Frontal cortex (tissue), 4 donors: ENCODE data around the gene CDC20. TPM values are rescaled to one million over a fixed set of nuclear protein-coding genes. Genes with fewer than 3 reads are reported as not detected.

Experiments
- DNase-seq, 2 donors: peaks; one replicate each; pipeline ENCODE4 v3.0.0; 2012; ENCODE audit warnings: low spot score in 2 of 2
- FAIRE-seq: peaks from 2 replicates; lab custom pipeline; 2012; peaks lifted over from hg19 to GRCh38; lab: Jason Lieb, UNC
- total RNA-seq: library from RNA; depleted of rRNA; stranded (reverse); fragments of >200 nt; gene quantifications from one replicate; pipeline ENCODE4 v1.2.3, GENCODE V29; 2014
- donor health status: control.
- donor health status: control.
- donor health status: control.

Gene CDC20
- total RNA-seq, 1 donor from 2014 or later, result 4.9 TPM

DNA sequence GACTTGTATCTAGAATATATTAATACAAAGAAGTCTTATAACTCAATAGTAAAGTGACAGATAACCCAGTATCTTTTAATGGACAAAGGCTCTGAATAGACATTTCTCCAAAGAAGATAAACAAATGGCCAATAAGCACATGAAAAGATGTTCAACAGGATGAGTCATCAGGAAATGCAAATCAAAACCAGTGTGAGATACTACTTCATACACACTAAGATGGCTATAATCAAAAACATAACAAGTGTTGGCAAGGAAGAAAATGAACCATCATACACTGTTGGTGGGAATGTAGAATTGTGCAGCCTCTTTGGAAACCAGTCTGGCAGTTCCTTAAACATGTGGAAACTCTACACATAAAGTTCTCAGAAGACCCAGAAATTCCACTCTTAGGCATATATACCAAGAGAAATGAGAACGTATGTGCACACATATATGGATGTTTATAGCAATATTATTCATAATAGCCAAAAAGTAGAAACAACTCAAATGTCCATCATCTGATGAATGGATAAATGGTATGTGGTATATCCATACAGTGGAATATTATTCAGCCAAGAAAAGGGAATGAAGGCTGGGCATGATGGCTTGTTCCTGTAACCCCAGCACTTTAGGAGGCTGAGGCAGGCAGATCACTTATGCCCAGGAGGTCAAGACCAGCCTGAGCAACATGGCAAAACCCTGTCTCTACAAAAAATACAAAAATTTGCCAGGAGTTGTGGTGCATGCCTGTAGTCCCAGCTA lies 31.1 kb upstream of the CDC20 start:
- DNase-seq, result no peak
- no peak for FAIRE-seq

GRCh38 chr1:43329995-43330751 lies 28.6 kb upstream of the CDC20 start:
- FAIRE-seq, result no peak
- no peak for DNase-seq

DNA sequence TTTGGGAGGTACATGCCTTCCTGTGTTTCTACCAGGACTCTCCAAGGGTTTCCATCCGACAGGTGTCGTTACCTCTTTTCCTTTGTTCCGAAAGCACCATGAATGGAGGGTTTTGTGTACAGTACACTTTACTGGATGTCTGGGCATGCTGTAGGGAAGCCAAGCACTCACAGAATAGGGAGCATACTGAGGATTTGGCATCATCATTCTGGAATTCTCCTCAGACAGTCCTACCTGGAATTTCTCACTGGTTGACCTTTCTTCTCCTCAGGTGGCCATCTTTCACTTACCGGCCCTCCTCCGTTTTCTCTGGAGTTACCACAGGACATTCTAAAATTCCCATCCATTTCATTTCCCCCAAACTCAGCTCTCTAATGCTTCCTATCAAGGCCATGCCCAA lies 27.1 kb upstream of the CDC20 start:
- DNase-seq, result no peak
- no peak for FAIRE-seq

DNA sequence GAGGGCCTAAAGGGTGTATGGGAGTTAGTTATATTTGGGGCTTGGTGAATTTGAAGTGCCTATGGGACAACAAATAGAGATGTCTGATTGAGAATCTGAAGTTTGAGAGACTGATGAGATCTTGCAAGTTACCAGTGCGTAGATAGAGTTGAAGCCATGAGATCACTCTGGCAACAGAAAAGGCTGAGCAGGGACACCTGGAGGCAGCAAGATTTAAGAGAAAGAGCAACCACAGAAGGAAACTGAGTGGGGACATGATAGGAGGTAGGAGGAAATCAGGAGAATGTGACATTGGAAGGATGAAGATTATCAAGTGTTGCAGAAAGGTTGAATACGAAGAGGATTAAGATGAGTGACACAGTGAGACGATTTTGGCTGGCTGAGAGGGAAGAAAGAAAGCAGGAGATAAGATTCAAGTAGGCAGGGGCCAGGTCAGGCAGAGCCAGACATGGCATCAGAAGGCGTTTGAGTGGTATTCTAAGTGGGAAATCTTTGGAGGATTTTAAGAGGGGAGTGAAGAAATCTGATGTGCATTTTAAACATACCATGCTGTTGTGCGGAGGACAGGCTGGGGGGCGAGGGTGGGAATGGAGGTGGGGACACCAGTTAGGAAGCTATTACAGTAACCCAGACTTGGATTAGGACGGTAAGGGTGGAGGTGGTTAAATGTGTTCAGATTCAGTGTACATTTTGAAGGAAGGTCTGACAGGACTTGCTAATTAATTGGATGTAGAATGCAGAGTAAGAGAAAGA lies 24.2 kb upstream of the CDC20 start:
- FAIRE-seq (no peak), DNase-seq (no peak)

GRCh38 chr1:43337588-43337987 lies 21.2 kb upstream of the CDC20 start, which contains the start of gene MPL:
Gene MPL (plus strand): TSS chr1:43337818. CDS start chr1:43337849, 31 bp downstream.
- FAIRE-seq (no peak), DNase-seq (no peak)

- DNase-seq (no peak), FAIRE-seq (no peak)
Measured at GRCh38 chr1:43338001-43338400, 20.8 kb upstream of the CDC20 start.

DNA sequence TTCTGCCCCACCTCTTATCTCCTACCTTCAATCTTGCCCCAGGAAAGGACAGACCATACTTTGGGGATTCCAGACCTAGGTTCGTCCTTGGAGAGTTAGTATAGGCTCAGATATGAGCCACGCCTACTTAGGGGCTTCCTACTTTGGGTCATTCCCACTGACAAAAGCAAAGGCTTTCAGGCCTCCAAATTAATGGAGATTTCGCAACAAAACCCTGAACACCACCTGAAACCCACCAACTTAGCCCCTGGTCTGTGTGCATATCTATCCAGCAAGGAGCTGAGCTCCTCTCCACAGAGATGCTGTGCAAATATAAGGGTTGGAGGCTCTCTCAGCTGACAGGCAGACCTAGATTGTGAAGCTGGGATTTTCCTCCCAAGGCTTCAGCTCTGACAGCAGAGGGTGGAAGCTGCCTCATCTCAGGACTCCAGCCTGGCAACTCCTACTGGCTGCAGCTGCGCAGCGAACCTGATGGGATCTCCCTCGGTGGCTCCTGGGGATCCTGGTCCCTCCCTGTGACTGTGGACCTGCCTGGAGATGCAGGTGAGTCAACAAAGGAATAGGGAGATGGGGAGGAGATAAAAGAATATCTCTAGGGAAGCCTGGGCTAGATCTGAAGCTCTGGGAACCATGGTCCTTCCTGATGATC lies 19.1 kb upstream of the CDC20 start:
- no peak for FAIRE-seq

DNA sequence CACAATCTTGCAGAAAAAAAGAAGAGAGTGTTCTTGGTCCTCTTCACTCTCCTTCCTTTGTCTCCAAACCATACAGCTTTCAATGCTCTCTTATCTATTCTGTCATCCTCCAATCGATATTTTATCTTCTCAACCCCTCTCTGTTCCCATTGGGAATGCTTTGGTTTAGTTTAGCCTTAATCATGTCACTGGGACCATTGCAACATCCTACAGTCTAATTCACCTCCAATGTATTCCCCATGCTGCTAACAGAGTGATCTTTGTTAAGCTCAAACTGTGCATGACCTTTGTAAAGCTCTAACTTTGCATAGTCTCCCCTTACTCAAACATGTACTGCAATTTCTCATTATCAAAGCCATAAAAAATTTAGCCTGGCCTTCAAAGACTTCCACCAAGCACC lies 18.2 kb upstream of the CDC20 start:
- FAIRE-seq (no peak), DNase-seq (no peak)

More for the DNA sequence above, 19.1 kb upstream of the CDC20 start:
- no peak for DNase-seq

DNA sequence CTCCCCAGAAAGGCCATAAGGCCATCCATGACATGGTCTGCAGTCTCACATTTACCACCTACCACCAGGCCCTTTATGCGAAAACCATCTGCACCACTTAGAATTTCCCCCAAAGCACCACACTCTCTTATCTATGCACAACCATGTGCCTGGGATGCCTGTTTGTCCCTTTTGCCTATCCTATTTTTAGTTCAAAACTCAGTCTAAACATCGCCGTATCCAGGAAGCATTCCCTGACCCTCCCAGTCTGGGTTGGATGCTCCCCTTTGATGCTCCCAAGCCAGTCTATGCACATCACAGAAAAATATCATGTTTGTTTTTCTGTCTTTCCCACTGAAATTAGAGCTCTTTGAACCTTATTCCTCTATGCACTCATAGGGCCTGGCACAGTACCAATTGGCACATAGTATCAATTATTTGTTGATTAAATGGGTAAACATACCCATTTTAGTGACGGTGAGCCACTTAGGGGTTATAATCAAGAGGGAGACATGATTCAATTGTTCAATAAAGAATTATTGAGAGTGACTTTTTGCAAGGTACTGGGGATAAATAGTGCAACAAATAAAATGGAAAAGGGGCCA lies 14.4 kb upstream of the CDC20 start:
- no peak for FAIRE-seq
- no peak for DNase-seq

DNA sequence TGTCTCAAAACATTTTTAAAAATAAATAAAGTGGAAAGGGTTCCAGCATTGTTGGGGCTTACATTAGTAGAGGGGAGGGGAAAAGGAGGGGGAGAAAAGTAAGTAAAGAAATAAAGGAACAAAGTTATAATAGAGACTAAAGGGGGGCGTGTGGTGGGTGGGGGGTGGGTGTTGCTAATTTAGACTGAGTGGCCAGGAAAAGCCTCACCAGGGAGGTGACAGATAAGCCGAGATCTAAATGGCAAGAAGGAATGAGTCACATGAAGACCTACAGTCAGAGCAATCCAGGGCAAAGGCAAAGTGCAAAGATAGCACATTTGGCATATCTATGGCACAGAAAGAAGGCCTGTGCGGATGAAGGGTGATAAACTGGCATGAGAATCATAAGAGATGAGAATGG lies 13.7 kb upstream of the CDC20 start:
- DNase-seq, result no peak
- FAIRE-seq, result no peak

DNA sequence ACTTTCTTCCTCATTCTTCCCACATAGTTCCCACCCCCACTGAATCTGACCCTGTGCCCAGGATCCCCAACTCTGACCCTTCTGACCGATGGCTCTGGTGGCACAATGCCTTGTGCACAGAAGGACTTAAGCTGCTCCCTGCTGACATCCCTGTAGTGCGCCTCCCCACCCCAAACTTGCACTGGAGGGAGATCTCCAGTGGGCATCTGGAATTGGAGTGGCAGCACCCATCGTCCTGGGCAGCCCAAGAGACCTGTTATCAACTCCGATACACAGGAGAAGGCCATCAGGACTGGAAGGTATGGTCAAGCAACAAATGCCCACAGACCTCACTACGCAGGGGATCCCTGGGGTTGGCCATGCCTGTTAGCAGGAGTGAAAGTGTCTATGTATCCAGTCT lies 12.1 kb upstream of the CDC20 start:
- DNase-seq, result no peak
- no peak for FAIRE-seq

GRCh38 chr1:43348343-43348808 lies 10.4 kb upstream of the CDC20 start:
- no peak for FAIRE-seq
- peak in 1 of 2 donors; percentile 50 for DNase-seq

GRCh38 chr1:43348809-43349593 lies 9.8 kb upstream of the CDC20 start:
- no peak for FAIRE-seq
- DNase-seq, result peak; percentile 67 to 72

- FAIRE-seq (no peak), DNase-seq (no peak)
Measured at GRCh38 chr1:43349594-43350306, 9.0 kb upstream of the CDC20 start.

DNA sequence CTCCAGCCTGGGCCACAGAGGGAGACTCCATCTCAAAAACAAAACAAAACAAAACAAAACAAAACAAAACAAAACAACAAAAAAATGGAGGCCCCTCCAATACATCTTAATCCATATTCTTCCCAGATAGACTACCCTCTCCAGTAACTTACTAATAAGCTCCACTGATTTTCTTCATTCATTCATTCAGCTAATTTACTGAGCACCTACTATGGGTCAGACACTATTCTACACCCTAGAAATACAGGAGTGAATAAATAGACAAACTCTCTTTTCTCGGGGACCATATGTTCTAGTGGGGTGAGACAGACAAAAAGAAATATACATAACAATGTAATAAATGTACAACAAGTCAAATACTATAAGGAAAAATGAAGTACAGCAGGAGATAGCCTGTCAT lies 7.8 kb upstream of the CDC20 start:
- DNase-seq (no peak), FAIRE-seq (no peak)

DNA sequence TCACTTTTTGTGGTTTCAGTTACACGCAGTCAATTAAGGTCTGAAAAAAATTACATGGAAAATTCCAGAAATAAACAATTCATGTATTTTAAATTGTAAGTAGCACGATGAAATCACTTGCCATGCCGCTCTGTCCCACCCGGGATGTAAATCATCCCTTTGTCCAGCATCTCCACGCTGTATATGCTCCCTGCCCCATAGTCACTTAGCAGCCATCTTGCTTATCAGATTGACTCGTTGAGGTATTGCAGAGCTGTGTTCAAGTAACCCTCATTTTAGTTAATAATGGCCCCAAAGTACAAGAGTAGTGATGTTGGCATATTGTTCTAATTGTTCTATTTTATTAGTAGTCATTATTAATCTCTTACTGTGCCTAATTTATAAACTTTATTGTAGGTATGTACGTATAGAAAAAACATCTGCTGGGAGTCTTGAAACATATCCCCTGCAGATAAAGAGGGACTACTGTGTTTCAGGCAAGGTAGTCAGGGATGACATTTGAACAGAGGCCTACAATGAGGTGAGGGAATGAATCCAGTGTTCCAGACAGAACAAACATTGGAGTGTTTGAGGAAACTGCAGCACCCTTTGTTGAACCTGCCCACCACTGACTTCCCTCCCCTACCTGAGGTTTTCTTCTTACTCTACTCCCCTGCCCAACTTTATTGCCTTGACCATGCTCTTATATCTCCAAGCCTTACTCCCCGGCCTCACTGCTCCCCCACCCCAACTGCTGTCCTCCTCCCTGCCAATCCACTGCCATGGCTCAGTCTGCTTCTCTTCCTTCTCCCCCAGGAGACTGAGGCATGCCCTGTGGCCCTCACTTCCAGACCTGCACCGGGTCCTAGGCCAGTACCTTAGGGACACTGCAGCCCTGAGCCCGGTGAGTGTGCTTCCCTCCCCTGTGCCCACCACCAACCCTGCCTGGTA lies 7.1 kb upstream of the CDC20 start:
- no peak for DNase-seq
- FAIRE-seq, result no peak

- DNase-seq, result no peak
Measured at GRCh38 chr1:43352351-43352705, 6.5 kb upstream of the CDC20 start.

More at GRCh38 chr1:43352351-43352705, 6.5 kb upstream of the CDC20 start:
- FAIRE-seq, result no peak
